Liver (tissue), 3 donors: Measurements from ENCODE around the gene ALK.

ENCODE experiments used
- CTCF ChIP-seq: fragments of 150-350 bp; IDR thresholded peaks from 2 replicates; pipeline ENCODE4 v1.5.1; 2017; ENCODE audit warnings: improper control_type of control experiment, low read depth, low read length; ENCODE audit not compliant: missing input control
- MAX ChIP-seq: IDR thresholded peaks from 2 replicates; pipeline ENCODE4 v1.6.1; 2016; ENCODE audit warnings: antibody characterized with exemption
- RAD21 ChIP-seq, 2 donors: IDR thresholded peaks; 2 replicates each; pipeline ENCODE4 v1.6.1; 2016; ENCODE audit warnings: antibody characterized with exemption in 2 of 2, mild to moderate bottlenecking in 2 of 2
- SP1 ChIP-seq: IDR thresholded peaks from 2 replicates; pipeline ENCODE4 v1.6.1; 2018; ENCODE audit warnings: antibody characterized with exemption, mild to moderate bottlenecking
- YY1 ChIP-seq: IDR thresholded peaks from 2 replicates; pipeline ENCODE4 v1.6.1; 2016; ENCODE audit warnings: antibody characterized with exemption, mild to moderate bottlenecking
- donor health status: healthy.
- donor health status: healthy.

GRCh38 chr2:29336341-29337241, 584.8 kb downstream of the ALK start:
- TF ChIP-seq CTCF: no peak
- TF ChIP-seq SP1: no peak
- no peak for TF ChIP-seq MAX
- no peak for TF ChIP-seq RAD21 (IDR thresholded peaks at IDR 0.05)
- TF ChIP-seq YY1: no peak
